Spleen (tissue), 7 donors: Measurements from ENCODE around the gene FCRLB.

Source experiments
- POLR2A ChIP-seq, 3 donors: fragments of 450-650 bp; IDR thresholded peaks; one replicate each; pipeline ENCODE4 v1.5.1; 2017; ENCODE audit warnings: antibody characterized with exemption in 3 of 3, mild to moderate bottlenecking in 1 of 3
- POLR2AphosphoS5 ChIP-seq, 3 donors: sonication (generic); formaldehyde crosslinking; IDR thresholded peaks; one replicate each; pipeline ENCODE4 v1.5.1; 2017; ENCODE audit warnings: antibody characterized with exemption in 3 of 3
- TF ChIP-seq, protein P1 (sequence below), 11 experiments: fragments of 200-600 bp in 7 of 11; fragments of 450-650 bp in 4 of 11; sonication (generic) in 4 of 11; IDR thresholded peaks in 8 of 11; conservative IDR thresholded peaks in 3 of 11; 1 replicate in 7 of 11; 2 replicates in 4 of 11; pipeline versions ENCODE4 v1.4.0 to v1.8.0; 2016 to 2021; ENCODE audit warnings: antibody characterized with exemption in 11 of 11, inconsistent platforms in 4 of 11, mild to moderate bottlenecking in 1 of 11
- donor health status: DM: no; HTN: no; CAD: no; lungs with moderate emphysema.
- donor health status: DM: no; HTN: no; CAD: no.
- donor health status: DM: no; HTN: no; CAD: no.

DNA sequence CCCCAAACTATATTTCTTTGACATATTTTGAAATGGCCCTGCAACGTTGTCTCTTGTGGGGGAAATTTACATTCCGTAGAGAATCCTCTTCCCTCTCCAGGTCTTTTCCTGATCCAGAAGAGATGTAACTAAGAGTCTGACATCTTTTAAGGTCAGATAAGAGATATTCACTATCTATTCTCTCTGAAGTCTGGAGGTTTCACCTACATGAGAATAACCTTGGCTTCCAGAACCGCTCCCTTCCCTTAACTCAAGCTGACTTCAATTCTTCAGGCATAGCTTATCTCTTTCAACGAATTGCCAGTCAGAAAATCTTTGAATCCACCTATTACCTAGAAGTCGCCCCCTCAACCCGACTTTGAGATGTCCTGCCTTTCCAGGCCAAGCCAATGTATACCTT is 9.9 kb downstream of the FCRLB start:
- TF ChIP-seq POLR2A (IDR thresholded peaks at IDR 0.05) = no peak
- TF ChIP-seq POLR2AphosphoS5 (IDR thresholded peaks at IDR 0.05) = no peak
- TF ChIP-seq, protein P1, sequence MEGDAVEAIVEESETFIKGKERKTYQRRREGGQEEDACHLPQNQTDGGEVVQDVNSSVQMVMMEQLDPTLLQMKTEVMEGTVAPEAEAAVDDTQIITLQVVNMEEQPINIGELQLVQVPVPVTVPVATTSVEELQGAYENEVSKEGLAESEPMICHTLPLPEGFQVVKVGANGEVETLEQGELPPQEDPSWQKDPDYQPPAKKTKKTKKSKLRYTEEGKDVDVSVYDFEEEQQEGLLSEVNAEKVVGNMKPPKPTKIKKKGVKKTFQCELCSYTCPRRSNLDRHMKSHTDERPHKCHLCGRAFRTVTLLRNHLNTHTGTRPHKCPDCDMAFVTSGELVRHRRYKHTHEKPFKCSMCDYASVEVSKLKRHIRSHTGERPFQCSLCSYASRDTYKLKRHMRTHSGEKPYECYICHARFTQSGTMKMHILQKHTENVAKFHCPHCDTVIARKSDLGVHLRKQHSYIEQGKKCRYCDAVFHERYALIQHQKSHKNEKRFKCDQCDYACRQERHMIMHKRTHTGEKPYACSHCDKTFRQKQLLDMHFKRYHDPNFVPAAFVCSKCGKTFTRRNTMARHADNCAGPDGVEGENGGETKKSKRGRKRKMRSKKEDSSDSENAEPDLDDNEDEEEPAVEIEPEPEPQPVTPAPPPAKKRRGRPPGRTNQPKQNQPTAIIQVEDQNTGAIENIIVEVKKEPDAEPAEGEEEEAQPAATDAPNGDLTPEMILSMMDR (IDR thresholded peaks at IDR 0.05 in 8 of 11, conservative IDR thresholded peaks at IDR 0.05 in 3 of 11) = no peak
